Esophagus squamous epithelium (tissue), 4 donors: ENCODE data around the gene ATP11A.

Experiments
- CTCF ChIP-seq, 6 experiments: fragments of 450-650 bp in 4 of 6; fragments of 200-600 bp in 2 of 6; sonication (generic) in 2 of 6; IDR thresholded peaks; one replicate each; pipeline ENCODE4 v1.5.1; 2016 to 2019; ENCODE audit warnings: antibody characterized with exemption in 6 of 6, mild to moderate bottlenecking in 4 of 6, moderate library complexity in 4 of 6
- POLR2A ChIP-seq, 4 donors: fragments of 450-650 bp; IDR thresholded peaks; one replicate each; pipeline ENCODE4 v1.6.1; 2017; ENCODE audit warnings: antibody characterized with exemption in 4 of 4, mild to moderate bottlenecking in 4 of 4, moderate library complexity in 3 of 4

DNA sequence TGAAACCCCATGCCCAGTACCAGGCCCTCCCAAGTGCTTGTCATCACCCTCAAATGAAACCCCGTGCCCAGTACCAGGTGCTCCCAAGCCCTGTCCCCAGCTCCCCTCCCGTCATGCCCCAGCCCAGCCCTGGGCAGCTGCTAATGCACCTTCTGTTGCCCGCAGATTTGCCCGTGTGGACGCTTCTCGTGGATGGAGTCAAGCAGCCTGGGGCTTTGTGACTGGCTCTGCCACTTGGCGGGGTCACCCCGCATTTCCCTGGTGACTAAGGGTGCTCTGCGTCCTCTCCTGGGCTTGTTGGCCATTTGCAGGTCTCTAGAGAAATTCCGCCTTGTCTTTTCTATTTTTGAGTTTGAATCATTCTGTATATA is 82.7 kb downstream of the ATP11A start:
- no peak for TF ChIP-seq CTCF (IDR thresholded peaks at IDR 0.05)
- TF ChIP-seq POLR2A (IDR thresholded peaks at IDR 0.05): no peak
